CD4-positive, alpha-beta T cell treated with Interleukin-15 for 4 hours (primary cell): ENCODE measurements around the gene PTGES.
"Not testable (repeated sequence)": the region's sequence is repeated elsewhere in the genome, so short reads cannot be mapped to it uniquely, and the experiment has no call there.

Experiments used
- DNase-seq: peaks from one replicate; pipeline ENCODE4 v3.0.0-alpha.2; 2020; ENCODE audit warnings: low spot score

Gene PTGES

DNA sequence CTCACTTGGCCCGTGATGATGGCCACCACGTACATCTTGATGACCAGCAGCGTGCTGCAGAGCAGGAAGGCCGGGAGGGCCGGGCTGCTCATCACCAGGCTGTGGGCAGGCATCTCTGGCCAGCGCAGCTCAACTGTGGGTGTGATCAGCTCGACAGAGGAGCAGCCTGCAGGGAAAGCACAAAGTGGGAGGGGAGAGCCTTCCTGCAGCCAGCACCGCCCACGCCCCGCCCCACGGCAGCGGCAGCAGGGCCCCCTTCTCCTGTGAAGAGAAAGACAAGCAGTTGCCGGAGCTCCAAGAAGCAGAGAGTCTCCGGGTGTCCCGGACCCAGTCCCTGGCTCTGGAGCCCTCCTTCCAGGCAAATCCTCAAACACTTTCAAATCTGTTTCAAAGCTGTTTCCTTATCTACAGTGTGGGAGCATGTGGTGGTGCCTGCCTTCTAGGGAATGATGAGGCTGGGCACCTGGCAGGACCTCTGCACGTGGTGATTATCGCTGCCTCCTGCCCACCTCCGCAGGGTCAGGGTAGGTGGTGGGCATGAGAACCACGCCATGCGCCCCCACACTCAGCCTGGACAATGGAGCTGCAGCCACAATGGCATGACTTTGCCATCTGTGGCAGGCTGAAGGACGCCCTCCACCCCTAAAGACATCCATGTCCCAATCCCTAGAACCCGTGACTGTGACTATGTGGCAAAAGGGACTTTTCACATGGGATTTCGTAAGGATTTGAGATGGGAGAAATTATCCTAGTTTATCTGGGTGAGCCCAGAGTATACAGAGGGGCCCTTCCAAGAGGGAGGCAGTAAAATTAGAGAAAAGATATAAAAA, at the start of gene PTGES:
PTGES (minus strand) TSS at position 143 of the 830 bp plus-strand sequence; CDS start at position 113, 30 bp downstream.
- peak; percentile 25 for DNase-seq

GRCh38 chr9:129801504-129801903, 48.7 kb upstream of the PTGES start:
- DNase-seq = no peak

DNA sequence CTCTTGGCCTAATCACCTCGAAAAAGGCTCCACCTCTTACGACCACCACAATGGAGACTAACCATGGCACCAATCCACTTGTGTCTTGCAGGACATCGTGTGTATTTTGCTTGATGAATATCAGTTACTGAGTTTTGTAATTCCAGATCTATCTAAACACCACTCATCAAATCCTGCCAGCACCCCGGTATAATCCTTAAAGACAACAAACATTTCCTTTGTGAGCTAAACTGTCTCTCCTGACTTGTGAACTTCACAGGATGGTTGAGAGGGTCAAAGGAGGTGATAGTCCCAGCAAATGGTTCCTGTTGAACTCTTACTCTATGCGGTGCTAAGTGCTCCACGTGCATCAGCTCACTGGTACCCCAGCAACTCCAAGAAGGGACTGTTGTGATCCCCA, 46.1 kb upstream of the PTGES start:
- no peak for DNase-seq

GRCh38 chr9:129796029-129796428, 43.2 kb upstream of the PTGES start:
- DNase-seq = not testable (repeated sequence)

DNA sequence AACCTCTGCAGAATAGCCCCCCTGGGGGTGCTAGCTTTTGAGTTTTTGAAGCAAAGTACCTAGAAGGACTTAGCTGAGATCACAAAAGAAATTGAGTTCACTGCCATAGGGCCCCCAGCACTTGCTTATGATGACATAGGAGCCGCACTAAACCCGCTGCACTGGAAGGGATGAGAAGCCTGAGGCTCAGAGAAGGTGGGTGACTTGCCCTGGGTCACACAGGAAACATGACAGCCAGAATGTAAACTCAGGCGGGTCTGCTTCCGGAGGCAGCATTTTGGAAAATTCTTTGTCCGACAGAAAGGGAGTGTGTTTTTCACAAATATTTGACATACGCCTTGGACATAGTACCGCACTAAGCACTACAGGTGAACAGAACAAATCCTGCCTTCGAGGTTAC, 41.7 kb upstream of the PTGES start:
- no peak for DNase-seq

DNA sequence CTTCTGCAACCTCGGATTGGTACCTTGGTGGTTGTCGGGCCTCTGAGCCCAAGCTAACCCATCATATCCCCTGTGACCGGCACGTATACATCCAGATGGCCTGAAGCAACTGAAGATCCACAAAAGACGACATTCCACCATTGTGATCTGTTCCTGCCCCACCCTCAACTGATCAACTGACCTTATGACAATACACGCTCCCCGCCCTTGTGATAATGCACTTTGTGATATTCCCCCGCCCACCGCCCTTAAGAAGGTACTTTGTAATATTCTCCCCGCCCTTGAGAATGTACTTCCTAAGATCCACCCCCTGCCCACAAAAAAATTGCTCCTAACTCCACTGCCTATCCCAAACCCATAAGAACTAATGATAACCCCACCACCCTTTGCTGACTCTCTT, 33.6 kb upstream of the PTGES start:
- DNase-seq = no peak

GRCh38 chr9:129785866-129786265, 33.0 kb upstream of the PTGES start:
- DNase-seq = no peak

DNA sequence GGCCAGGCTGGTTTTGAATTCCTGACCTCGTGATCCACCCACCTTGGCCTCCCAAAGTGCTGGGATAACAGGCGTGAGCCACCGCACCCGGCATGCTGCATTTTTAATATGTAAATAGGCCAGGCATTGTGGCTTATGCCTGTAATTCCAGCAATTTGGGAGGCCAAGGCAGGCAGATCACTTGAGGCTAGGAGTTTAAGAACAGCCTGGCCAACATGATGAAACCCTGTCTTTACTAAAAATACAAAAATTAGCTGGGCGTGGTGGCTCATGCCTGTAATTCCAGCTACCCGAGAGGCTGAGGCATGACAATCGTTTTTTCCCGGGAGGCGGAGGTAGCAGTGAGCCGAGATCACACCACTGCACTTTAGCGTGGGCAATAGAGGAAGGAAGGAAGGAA, 32.1 kb upstream of the PTGES start:
- not testable (repeated sequence) for DNase-seq

- DNase-seq = peak; percentile 83
These were observed 30.9 kb upstream of the PTGES start for GRCh38 chr9:129783516-129784361.

DNA sequence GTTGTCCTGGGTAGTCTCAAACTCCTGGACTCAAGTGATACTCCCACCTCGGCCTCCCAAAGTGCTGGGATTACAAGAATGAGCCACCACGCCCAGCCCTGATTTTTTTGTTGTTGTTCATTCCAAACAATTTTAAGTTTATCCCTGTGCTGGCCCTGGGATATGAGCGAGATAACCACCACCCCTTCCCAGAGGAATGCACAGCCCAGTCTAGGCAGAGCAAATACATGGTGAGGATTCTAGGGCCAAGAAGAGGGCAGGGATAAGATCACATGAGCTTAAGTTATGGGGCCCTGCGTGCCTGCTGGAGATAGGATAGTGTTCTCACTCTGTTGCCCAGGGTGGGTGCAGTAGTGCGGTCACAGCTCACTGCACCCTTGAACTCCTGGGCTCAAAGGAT, 29.1 kb upstream of the PTGES start:
- no peak for DNase-seq

DNA sequence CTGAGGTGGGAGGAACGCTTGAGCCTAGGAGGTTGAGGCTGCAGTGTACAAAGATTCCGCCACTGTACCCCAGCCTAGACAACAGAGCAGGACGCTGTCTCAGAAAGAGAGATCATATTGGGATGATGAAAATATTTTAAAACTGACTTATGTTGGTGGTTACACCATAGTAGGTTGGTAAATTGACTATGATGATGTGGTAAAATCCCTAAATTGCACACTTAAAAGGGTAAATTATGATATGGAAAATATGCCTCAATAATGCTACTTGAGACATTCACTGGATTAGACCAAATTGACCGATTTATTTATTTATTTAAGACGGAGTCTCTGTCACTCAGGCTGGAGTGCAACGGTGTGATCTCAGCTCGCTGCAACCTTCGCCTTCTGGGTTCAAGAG, 28.3 kb upstream of the PTGES start:
- DNase-seq = no peak

- DNase-seq = no peak
These were observed 26.8 kb upstream of the PTGES start for GRCh38 chr9:129779560-129780190.

- DNase-seq = no peak
These were observed 25.6 kb upstream of the PTGES start for GRCh38 chr9:129778469-129778868.

DNA sequence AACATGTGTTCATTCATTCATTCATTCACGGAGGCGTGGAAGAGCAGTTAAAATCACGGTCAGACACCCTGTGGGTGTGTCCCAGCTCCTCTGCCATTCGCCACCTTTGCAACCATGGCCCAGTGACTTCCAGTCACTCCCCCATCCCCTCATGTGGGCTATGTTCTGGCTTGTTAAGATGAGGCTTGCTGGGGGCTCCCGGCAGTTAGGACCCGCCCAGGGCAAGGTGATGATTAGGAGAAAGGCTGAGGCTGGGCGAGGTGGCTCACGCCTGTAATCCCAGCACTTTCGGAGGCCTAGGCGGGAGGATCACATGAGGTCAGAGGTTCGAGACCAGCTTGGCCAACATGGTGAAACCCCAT, 24.9 kb upstream of the PTGES start:
- no peak for DNase-seq

- DNase-seq = peak; percentile 27
These were observed 24.3 kb upstream of the PTGES start for GRCh38 chr9:129776938-129777768.

GRCh38 chr9:129776566-129776937, 23.7 kb upstream of the PTGES start:
- DNase-seq = no peak

- DNase-seq = not testable (repeated sequence)
These were observed 23.3 kb upstream of the PTGES start for GRCh38 chr9:129776096-129776495.

- DNase-seq = no peak
These were observed 22.6 kb upstream of the PTGES start for GRCh38 chr9:129775448-129775798.

DNA sequence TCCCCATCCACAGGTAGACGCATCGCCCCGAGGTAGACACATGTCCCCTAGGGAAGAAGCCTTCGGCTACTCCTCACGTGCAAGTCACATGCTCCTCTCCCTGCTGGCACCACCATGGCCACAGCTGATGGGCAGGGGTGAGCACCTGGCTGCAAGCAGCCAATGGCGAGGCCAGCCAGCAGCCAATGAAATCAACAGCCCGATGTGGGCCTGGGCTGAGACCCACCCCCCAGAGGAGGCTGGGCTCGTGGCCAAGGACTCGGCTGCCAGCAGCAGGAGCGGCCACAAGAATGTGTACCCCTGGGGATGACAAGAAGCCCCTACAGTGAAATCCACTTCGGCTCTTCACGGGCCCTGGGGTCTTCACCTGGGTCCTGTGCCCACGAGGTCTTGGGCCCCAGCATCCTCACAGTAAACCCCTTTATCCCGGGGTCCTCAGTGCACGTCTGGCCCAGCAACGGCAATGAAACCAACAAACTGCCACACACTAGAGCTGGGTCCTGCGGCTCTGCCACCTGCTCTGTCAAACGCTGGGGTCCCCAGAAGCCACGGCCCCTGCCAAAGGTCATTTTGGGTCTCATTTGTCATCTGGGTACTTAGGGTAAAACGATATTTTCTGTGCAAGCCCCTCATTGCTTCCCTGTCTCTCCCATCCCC, 22.1 kb upstream of the PTGES start:
- no peak for DNase-seq

GRCh38 chr9:129773262-129774048, 20.6 kb upstream of the PTGES start:
- DNase-seq = no peak

DNA sequence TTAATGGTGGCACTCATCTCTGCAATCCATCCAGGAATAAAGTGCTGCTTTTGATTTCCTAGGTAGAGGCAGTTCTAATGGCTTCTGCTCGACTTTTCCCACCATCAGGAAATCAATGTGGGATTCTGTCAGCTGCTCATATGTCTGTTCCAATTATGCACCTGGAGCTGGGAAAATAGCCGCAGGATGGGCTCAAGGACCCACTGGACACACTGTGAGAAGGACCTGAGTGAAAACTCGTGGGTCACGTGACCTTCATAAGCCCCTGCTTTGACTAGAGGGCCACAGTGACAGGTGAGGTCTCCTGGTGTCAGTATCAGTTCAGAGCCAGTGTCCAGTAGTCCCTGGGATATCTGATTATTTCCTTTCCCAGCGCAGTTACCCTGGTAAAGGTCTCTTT, 17.9 kb upstream of the PTGES start:
- no peak for DNase-seq
